Ovary (tissue), 3 donors: Measurements from ENCODE around the gene ADAMTSL4.

Experiments
- CTCF ChIP-seq, 3 donors: fragments of 450-650 bp in 2 of 3; fragments of 200-600 bp in 1 of 3; IDR thresholded peaks; one replicate each; pipeline versions ENCODE4 v1.5.1 to v1.8.0; 2016 to 2022; ENCODE audit warnings: antibody characterized with exemption in 3 of 3, mild to moderate bottlenecking in 1 of 3
- POLR2A ChIP-seq: fragments of 450-650 bp; IDR thresholded peaks from one replicate; pipeline ENCODE4 v1.6.1; 2017; ENCODE audit warnings: antibody characterized with exemption, mild to moderate bottlenecking, moderate library complexity
- donor health status: DM: no; HTN: no; CAD: no.

- no peak for TF ChIP-seq POLR2A
- no peak for TF ChIP-seq CTCF (IDR thresholded peaks at IDR 0.05)
These were observed 36.4 kb upstream of the ADAMTSL4 start for GRCh38 chr1:150512846-150513245.
